Measurements from ENCODE around the gene DVL2.

GRCh38 chr17:7186241-7186640 is 48.1 kb downstream of the DVL2 start:
- TF ChIP-seq CTCF (IDR thresholded peaks at IDR 0.05) (no peak), POLR2AphosphoS5 (IDR thresholded peaks at IDR 0.05) (no peak), POLR2A (IDR thresholded peaks at IDR 0.05) (no peak), EP300 (IDR thresholded peaks at IDR 0.05) (no peak)

Measured in suprapubic skin (tissue), 4 donors.